Mesodermal cell (in vitro differentiated cells): Measurements from ENCODE around the gene PLXNA3.

Experiments
- H3K27ac ChIP-seq: 2 replicates; pipeline ENCODE4 v1.7.0; 2013; ENCODE audit warnings: mild to moderate bottlenecking, low read depth, low read length, moderate library complexity; ENCODE audit not compliant: severe bottlenecking
- H3K36me3 ChIP-seq: 2 replicates; pipeline ENCODE4 v1.7.1; 2013; ENCODE audit warnings: mild to moderate bottlenecking, low read length, moderate library complexity; ENCODE audit not compliant: control insufficient read depth, insufficient read depth
- H3K4me1 ChIP-seq: one replicate; pipeline ENCODE4 v1.7.1; 2013; ENCODE audit warnings: mild to moderate bottlenecking, low read length; ENCODE audit not compliant: insufficient read depth, control insufficient read depth, poor library complexity, severe bottlenecking
- H3K4me3 ChIP-seq: 2 replicates; pipeline ENCODE4 v1.7.0; 2013; ENCODE audit warnings: low read length, control low read depth, mild to moderate bottlenecking; ENCODE audit not compliant: insufficient read depth, poor library complexity, severe bottlenecking; ENCODE audit errors: extremely low read depth
- H3K9me3 ChIP-seq: 2 replicates; pipeline ENCODE4 v1.7.1; 2013; ENCODE audit warnings: mild to moderate bottlenecking, low read length, moderate library complexity; ENCODE audit not compliant: control insufficient read depth
- WGBS, 2 experiments: methylation state at CpG; one replicate each; pipeline ENCODE4 v1.1.5; 2013; ENCODE audit warnings: missing lambda C conversion rate in 2 of 2; ENCODE audit not compliant: insufficient coverage in 2 of 2; 5-methylcytosine and 5-hydroxymethylcytosine counted together

The PLXNA3 gene

DNA sequence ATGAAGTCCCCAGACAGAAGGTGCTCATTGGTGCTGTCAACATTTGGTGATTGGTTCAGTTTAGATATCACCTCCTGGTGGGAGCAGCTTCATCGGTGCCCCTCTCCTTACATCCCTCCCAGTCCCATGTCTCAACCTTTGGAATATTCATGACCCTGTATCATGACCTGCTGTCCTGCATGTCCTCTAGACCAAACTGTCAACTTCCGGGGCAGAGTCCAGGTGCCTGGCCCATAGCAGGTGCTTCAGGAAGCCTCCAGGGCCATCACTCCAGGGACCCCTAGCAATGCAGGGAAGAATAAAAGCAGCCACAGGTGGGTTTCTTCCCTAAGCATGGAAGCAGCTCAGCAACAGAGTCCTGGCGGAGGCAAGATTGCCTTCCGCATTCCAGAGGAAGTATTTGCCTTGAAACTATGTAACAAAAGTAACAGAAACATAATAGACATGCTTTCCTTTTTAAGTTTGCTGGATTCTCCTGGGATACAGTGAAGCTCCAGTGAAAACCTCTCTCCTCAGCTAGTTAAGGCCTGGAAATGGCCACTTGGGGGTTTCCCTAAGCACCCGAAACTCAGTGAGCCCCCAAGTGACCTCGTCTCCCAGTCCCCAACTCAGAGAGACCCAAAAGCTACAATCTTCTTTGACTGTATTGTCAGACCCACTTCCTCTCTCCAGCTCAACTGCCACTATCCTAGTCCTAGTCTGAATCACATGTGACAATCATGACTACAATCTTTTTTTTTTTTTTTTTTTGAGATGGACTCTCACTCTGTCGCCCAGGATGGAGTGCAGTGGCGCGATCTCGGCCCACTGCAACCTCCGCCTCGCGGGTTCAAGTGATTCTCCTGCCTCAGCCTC, 30.9 kb upstream of the PLXNA3 start:
- 95 to 98% methylated on average over 7 of the region's 13 CpGs for WGBS, 2 experiments
- Histone ChIP-seq H3K9me3 (no peaks in the 10 kb centered on the region), H3K27ac (no peak overlapping the region), H3K4me1 (peaks cover 12% of the 10 kb centered on the region), H3K36me3 (peaks cover 5% of the 10 kb centered on the region), H3K4me3 (no peak overlapping the region)

DNA sequence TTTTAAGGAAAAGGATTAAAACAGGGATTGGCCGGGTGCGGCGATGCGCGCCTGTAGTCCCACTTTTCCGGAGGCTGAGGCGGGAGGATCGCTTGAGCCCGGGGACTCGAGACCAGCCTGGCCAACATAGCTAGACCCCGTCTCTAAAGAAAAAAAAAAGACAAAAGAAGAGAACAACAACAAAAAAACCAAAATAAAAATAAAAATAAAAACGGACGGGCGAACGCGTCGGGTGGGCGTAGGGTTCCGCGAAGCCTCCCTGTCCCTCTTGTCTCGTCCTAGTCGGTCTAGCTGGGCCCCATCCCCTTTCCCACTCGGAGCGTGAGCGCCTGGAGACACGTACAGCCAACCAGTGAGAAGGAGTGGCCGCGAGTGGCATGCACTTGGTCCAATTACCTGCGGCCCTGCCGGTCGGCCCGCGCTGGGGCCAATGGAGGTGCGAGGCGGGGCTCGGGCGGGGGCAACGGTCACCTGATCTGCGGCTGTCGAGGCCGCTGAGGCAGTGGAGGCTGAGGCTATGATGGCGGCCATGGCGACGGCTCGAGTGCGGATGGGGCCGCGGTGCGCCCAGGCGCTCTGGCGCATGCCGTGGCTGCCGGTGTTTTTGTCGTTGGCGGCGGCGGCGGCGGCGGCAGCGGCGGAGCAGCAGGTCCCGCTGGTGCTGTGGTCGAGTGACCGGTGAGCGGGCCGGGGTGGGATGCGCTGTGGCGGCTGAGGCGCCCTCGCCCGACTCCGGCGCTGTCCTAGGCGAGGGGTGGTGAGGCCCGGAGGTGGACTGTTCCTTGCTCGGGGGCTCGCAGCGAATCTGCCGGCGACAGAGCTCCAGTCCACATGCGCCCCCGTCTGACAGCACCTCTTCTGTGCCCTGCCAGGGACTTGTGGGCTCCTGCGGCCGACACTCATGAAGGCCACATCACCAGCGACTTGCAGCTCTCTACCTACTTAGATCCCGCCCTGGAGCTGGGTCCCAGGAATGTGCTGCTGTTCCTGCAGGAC, 29.6 kb upstream of the PLXNA3 start, which contains the start of gene ATP6AP1:
TSS of gene ATP6AP1 (plus strand) at position 502 of the 996 bp plus-strand sequence. CDS start at position 518, 16 bp downstream.
- 14 to 23% methylated on average over 28 to 31 of the region's 87 CpGs for WGBS, 2 experiments
- Histone ChIP-seq H3K36me3 (peaks cover 16% of the 10 kb centered on the region), H3K27ac (no peak within 1 kb of the TSS)

GRCh38 chrX:154429711-154430110, 28.4 kb upstream of the PLXNA3 start:
- no peaks in the 10 kb centered on the region for H3K9me3 ChIP-seq
- 100% methylated on average over 2 of the region's 2 CpGs; no CpG with 5 or more reads in 1 of the 2 experiments for WGBS, 2 experiments
- peak overlapping the region; percentile 59 for H3K4me3 ChIP-seq
- H3K4me1 ChIP-seq = peaks cover 9% of the 10 kb centered on the region
- peaks cover 26% of the 10 kb centered on the region for H3K36me3 ChIP-seq
- no peak overlapping the region for H3K27ac ChIP-seq

More for the DNA sequence above, 29.6 kb upstream of the PLXNA3 start, which contains the start of gene ATP6AP1:
- Histone ChIP-seq H3K9me3 (no peaks in the 10 kb centered on the region), H3K4me3 (peak within 1 kb of the TSS; percentile 59), H3K4me1 (peaks cover 12% of the 10 kb centered on the region)

GRCh38 chrX:154430479-154430878, 27.6 kb upstream of the PLXNA3 start:
- 94 to 100% methylated on average over 1 to 3 of the region's 6 CpGs for WGBS, 2 experiments
- no peak overlapping the region for H3K27ac ChIP-seq
- H3K4me1 ChIP-seq = peaks cover 9% of the 10 kb centered on the region
- H3K4me3 ChIP-seq = no peak overlapping the region
- peaks cover 28% of the 10 kb centered on the region for H3K36me3 ChIP-seq
- no peaks in the 10 kb centered on the region for H3K9me3 ChIP-seq

DNA sequence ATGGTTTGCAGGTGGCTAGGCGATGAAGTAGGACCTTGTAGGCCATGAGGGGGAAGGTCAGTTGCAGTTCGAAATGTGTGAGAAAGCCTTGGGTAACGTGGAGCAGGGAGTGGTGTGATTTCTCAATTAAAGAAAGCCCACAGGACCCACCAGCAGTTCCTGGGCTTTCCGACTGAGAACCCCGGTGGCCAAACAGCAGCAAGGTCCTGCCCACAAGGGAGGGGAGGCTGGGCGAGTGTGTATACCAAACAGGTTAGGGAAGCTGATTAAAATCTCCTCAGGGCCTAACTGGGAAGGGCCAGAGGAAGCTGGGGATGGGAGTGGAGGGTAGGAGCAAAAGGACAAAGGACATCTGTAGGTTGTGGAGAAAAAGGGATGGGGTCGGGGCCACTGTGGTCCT, 27.2 kb upstream of the PLXNA3 start:
- 83 to 85% methylated on average over 3 to 4 of the region's 7 CpGs for WGBS, 2 experiments
- Histone ChIP-seq H3K4me1 (peaks cover 9% of the 10 kb centered on the region), H3K36me3 (peaks cover 32% of the 10 kb centered on the region), H3K4me3 (no peak overlapping the region), H3K27ac (no peak overlapping the region), H3K9me3 (no peaks in the 10 kb centered on the region)

GRCh38 chrX:154431341-154431740, 26.7 kb upstream of the PLXNA3 start:
- Histone ChIP-seq H3K9me3 (no peaks in the 10 kb centered on the region), H3K4me3 (no peak overlapping the region), H3K36me3 (peaks cover 33% of the 10 kb centered on the region), H3K4me1 (peaks cover 9% of the 10 kb centered on the region), H3K27ac (no peak overlapping the region)
- WGBS, 2 experiments = 100% methylated on average over 1 of the region's 5 CpGs; no CpG with 5 or more reads in 1 of the 2 experiments

GRCh38 chrX:154432210-154432609, 25.9 kb upstream of the PLXNA3 start:
- WGBS, 2 experiments = 100% methylated on average over 2 to 3 of the region's 8 CpGs
- Histone ChIP-seq H3K4me1 (peaks cover 9% of the 10 kb centered on the region), H3K36me3 (peaks cover 33% of the 10 kb centered on the region), H3K9me3 (no peaks in the 10 kb centered on the region), H3K4me3 (no peak overlapping the region), H3K27ac (no peak overlapping the region)

- Histone ChIP-seq H3K4me1 (peaks cover 12% of the 10 kb centered on the region), H3K4me3 (no peak overlapping the region), H3K9me3 (no peaks in the 10 kb centered on the region), H3K36me3 (peaks cover 37% of the 10 kb centered on the region), H3K27ac (no peak overlapping the region)
- WGBS, 2 experiments = no CpG with 5 or more reads among the region's 7 CpGs
Observed at GRCh38 chrX:154433605-154434004, 24.5 kb upstream of the PLXNA3 start.

- Histone ChIP-seq H3K36me3 (peaks cover 42% of the 10 kb centered on the region), H3K4me3 (no peak overlapping the region), H3K9me3 (no peaks in the 10 kb centered on the region), H3K27ac (no peak overlapping the region), H3K4me1 (peaks cover 16% of the 10 kb centered on the region)
- 100% methylated on average over 3 of the region's 7 CpGs; no CpG with 5 or more reads in 1 of the 2 experiments for WGBS, 2 experiments
Observed at GRCh38 chrX:154434394-154435168, 23.5 kb upstream of the PLXNA3 start.
